Measurements from ENCODE around the gene TMEM200A.

- TF ChIP-seq CTCF (IDR thresholded peaks at IDR 0.05): no peak
- TF ChIP-seq POLR2A (IDR thresholded peaks at IDR 0.05): no peak
Observed at GRCh38 chr6:130357436-130357835, 8.4 kb upstream of the TMEM200A start.
